Ectodermal cell (in vitro differentiated cells): Measurements from ENCODE around the gene PDE4C. TPM values are rescaled to one million over a fixed set of nuclear protein-coding genes. Genes with fewer than 3 reads are reported as not detected.

Experiments
- H3K27ac ChIP-seq: 2 replicates; pipeline ENCODE4 v1.7.0; 2013; ENCODE audit warnings: mild to moderate bottlenecking, low read depth, low read length; ENCODE audit not compliant: insufficient read depth, poor library complexity, severe bottlenecking
- H3K27me3 ChIP-seq: 2 replicates; pipeline ENCODE4 v1.7.0; 2013; ENCODE audit warnings: mild to moderate bottlenecking, low read length; ENCODE audit not compliant: insufficient read depth, control insufficient read depth, poor library complexity, severe bottlenecking
- H3K36me3 ChIP-seq: one replicate; pipeline ENCODE4 v1.7.0; 2013; ENCODE audit warnings: low read length; ENCODE audit not compliant: control insufficient read depth, insufficient read depth
- H3K4me1 ChIP-seq: one replicate; pipeline ENCODE4 v1.7.0; 2013; ENCODE audit warnings: low read length; ENCODE audit not compliant: control insufficient read depth, insufficient read depth
- H3K4me3 ChIP-seq: 2 replicates; pipeline ENCODE4 v1.7.0; 2013; ENCODE audit warnings: low read depth, low read length, control low read depth; ENCODE audit not compliant: insufficient read depth
- H3K9me3 ChIP-seq: 2 replicates; pipeline ENCODE4 v1.7.0; 2013; ENCODE audit warnings: mild to moderate bottlenecking, low read length, moderate library complexity; ENCODE audit not compliant: control insufficient read depth
- WGBS, 2 experiments: methylation state at CpG; one replicate each; pipeline ENCODE4 v1.1.7; 2013; ENCODE audit warnings: missing lambda C conversion rate in 2 of 2; 5-methylcytosine and 5-hydroxymethylcytosine counted together
- polyA plus RNA-seq, 4 experiments: library from polyadenylated mRNA; stranded (reverse); fragments of 50-300 nt; gene quantifications; one replicate each; pipeline ENCODE4 v1.2.3, GENCODE V29; 2013

The PDE4C gene
- 1.6 TPM for polyA plus RNA-seq (2013, experiment 1 of 4)
- 0.34 TPM for polyA plus RNA-seq (2013, experiment 2 of 4)
- 0.85 TPM for polyA plus RNA-seq (2013, experiment 3 of 4)
- polyA plus RNA-seq (2013, experiment 4 of 4) = 1.0 TPM

DNA sequence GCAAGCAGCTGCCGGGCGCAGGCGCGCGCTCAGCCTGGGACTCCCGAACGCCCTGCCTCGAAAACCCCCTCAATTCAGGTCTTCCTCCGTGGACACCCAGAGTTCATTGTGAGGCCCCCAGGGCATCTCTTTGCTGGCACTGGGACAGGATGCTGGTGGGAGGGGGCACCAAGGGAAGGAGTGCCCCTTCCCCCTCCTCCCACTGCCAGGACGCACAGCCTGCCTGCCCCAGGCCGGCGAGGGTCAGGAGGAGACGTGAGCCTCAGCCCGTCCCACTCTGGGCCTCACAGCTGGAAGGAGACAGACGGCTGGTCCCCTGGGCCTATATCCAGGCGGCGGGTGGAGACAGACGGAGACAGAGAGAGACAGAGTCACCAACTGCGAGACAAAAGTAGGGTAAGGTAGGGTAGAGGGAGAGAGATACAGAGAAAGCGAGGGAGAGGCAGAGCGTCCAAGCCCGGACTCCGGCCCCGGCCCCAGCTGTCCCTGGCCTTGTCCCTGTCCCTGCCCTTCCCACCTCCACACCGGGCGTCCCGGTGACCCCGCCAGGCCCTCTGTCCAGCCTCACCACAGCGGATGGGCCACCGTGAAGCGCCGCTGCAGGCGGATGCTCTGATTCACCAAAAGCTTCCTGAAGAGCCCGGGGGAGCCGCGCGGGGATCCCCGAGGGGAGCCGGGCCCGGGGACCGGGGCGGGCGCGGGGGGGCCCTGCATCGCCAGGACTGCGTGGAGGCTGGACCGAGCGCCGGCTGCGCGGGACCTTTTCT, at the start of gene PDE4C:
TSS of gene PDE4C (minus strand) at position 737 of the 767 bp plus-strand sequence. CDS start at position 714, 23 bp downstream.
- Histone ChIP-seq H3K36me3 (no peaks in the 10 kb centered on the region), H3K9me3 (no peaks in the 10 kb centered on the region), H3K4me1 (peaks cover 4% of the 10 kb centered on the region), H3K27me3 (peaks cover 36% of the 10 kb centered on the region), H3K4me3 (no peak within 1 kb of the TSS), H3K27ac (no peak within 1 kb of the TSS)
- 22 to 25% methylated on average over 51 of the region's 51 CpGs for whole genome bisulfite sequencing, 2 experiments

GRCh38 chr19:18274781-18275356, 48.6 kb upstream of the PDE4C start:
- Histone ChIP-seq H3K36me3 (no peaks in the 10 kb centered on the region), H3K4me3 (no peak overlapping the region), H3K4me1 (peaks cover 12% of the 10 kb centered on the region), H3K9me3 (no peaks in the 10 kb centered on the region), H3K27ac (no peak overlapping the region), H3K27me3 (no peaks in the 10 kb centered on the region)
- 90 to 95% methylated on average over 13 of the region's 13 CpGs for WGBS, 2 experiments

- H3K27me3 ChIP-seq = no peaks in the 10 kb centered on the region
- no peak within 1 kb of the TSS for H3K4me3 ChIP-seq
- 89 to 96% methylated on average over 9 of the region's 9 CpGs for WGBS, 2 experiments
- H3K27ac ChIP-seq = no peak within 1 kb of the TSS
- H3K4me1 ChIP-seq = peaks cover 12% of the 10 kb centered on the region
- H3K36me3 ChIP-seq = no peaks in the 10 kb centered on the region
- H3K9me3 ChIP-seq = no peaks in the 10 kb centered on the region
These were observed 48.1 kb upstream of the PDE4C start, which contains the start of gene IQCN for GRCh38 chr19:18274219-18274780. Gene IQCN, minus strand, starts transcription at chr19:18274452. Its CDS starts 4,974 bp downstream, at chr19:18269478.

DNA sequence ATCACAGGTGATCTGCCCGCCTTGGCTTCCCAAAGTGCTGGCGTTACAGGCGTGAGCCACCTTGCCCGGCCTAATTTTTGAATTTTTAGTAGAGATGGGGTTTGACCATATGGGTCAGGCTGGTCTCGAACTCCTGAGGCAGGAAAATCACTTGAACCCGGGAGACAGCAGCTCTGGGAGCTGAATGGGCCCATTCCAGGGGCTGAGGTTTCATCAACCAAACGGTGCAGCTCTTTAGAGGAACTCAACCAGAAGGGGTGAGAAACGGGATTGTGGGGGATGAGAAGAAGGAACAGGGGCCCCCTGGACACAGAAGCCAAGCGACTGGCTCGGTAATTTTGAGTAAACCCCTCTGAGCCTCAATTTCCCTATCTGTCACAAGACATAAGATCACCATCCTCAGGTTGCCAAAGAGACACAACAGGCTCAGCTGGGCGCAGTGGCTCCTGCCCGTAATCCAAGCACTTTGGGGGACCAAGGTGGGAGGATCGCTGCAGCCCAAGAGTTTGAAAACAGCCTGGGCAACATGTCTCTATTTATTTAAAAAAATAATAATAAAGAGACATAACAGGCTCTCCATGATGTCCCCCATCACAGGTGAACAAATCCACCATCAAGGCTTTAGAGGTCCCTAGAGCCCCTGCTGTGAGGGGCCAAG, 47.5 kb upstream of the PDE4C start:
- no peak overlapping the region for H3K4me3 ChIP-seq
- H3K9me3 ChIP-seq = no peaks in the 10 kb centered on the region
- peaks cover 6% of the 10 kb centered on the region for H3K4me1 ChIP-seq
- H3K27ac ChIP-seq = no peak overlapping the region
- 94 to 96% methylated on average over 13 of the region's 13 CpGs for WGBS, 2 experiments
- no peaks in the 10 kb centered on the region for H3K36me3 ChIP-seq
- H3K27me3 ChIP-seq = no peaks in the 10 kb centered on the region

- H3K27ac ChIP-seq = no peak overlapping the region
- WGBS, 2 experiments = 85 to 94% methylated on average over 6 of the region's 6 CpGs
These were observed 45.2 kb upstream of the PDE4C start for GRCh38 chr19:18271433-18271841.

DNA sequence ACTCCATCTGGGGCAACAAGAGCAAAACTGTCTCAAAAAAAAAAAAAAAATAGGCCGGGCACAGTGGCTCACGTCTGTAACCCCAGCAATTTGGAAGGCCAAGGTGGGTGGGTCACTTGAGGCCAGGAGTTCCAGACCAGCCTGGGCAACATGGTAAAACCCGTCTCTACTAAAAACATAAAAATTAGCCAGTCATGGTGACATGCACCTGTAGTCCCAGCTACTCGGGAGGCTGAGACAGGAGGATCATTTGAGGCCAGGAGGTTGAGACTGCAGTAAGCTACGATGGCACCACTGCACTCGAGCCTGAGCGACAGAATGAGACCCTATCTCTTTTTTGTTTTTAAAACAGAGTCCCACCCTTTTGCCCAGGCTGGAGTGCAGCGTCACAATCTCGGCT, 44.1 kb upstream of the PDE4C start:
- no peaks in the 10 kb centered on the region for H3K4me1 ChIP-seq
- peaks cover 14% of the 10 kb centered on the region for H3K36me3 ChIP-seq
- no peak overlapping the region for H3K27ac ChIP-seq
- H3K4me3 ChIP-seq = no peak overlapping the region
- H3K27me3 ChIP-seq = no peaks in the 10 kb centered on the region
- no peaks in the 10 kb centered on the region for H3K9me3 ChIP-seq
- WGBS, 2 experiments = 93 to 94% methylated on average over 9 of the region's 9 CpGs

More at GRCh38 chr19:18271433-18271841, 45.2 kb upstream of the PDE4C start:
- Histone ChIP-seq H3K27me3 (no peaks in the 10 kb centered on the region), H3K4me1 (no peaks in the 10 kb centered on the region), H3K36me3 (peaks cover 5% of the 10 kb centered on the region), H3K9me3 (no peaks in the 10 kb centered on the region), H3K4me3 (no peak overlapping the region)

GRCh38 chr19:18269070-18269723, 43.0 kb upstream of the PDE4C start:
- Histone ChIP-seq H3K4me3 (no peak overlapping the region), H3K9me3 (no peaks in the 10 kb centered on the region), H3K27ac (no peak overlapping the region), H3K36me3 (peaks cover 14% of the 10 kb centered on the region), H3K4me1 (no peaks in the 10 kb centered on the region), H3K27me3 (no peaks in the 10 kb centered on the region)
- WGBS, 2 experiments = 89 to 91% methylated on average over 2 of the region's 2 CpGs

- Histone ChIP-seq H3K27ac (no peak overlapping the region), H3K9me3 (no peaks in the 10 kb centered on the region), H3K27me3 (no peaks in the 10 kb centered on the region), H3K36me3 (peaks cover 14% of the 10 kb centered on the region), H3K4me3 (no peak overlapping the region), H3K4me1 (no peaks in the 10 kb centered on the region)
- 95% methylated on average over 42 of the region's 42 CpGs for WGBS, 2 experiments
These were observed 40.8 kb upstream of the PDE4C start for GRCh38 chr19:18266771-18267686.

- Histone ChIP-seq H3K4me3 (no peak overlapping the region), H3K27me3 (no peaks in the 10 kb centered on the region), H3K4me1 (no peaks in the 10 kb centered on the region), H3K36me3 (peaks cover 14% of the 10 kb centered on the region), H3K9me3 (no peaks in the 10 kb centered on the region), H3K27ac (no peak overlapping the region)
- 96 to 97% methylated on average over 7 of the region's 7 CpGs for WGBS, 2 experiments
These were observed 39.3 kb upstream of the PDE4C start for GRCh38 chr19:18265582-18265981.
